Tibial artery (tissue), 4 donors: ENCODE data around the gene SREBF1.

Source experiments
- DNase-seq, 2 donors: peaks; one replicate each; pipeline ENCODE4 v3.0.0-alpha.2; 2019
- H3K27ac ChIP-seq, 2 donors: fragments of 200-600 bp; sonication (generic) in 1 of 2; 1 replicate in 1 of 2; 2 replicates in 1 of 2; pipeline ENCODE4 v1.5.1; 2018 to 2019; ENCODE audit warnings: mild to moderate bottlenecking in 1 of 2
- H3K27me3 ChIP-seq, 2 donors: fragments of 200-600 bp; sonication (generic) in 1 of 2; one replicate each; pipeline versions ENCODE4 v1.5.1 to v1.6.0; 2016 to 2019
- H3K36me3 ChIP-seq, 3 donors: fragments of 200-600 bp; sonication (generic) in 2 of 3; one replicate each; pipeline ENCODE4 v1.5.1; 2016 to 2019; ENCODE audit warnings: mild to moderate bottlenecking in 2 of 3
- H3K4me1 ChIP-seq, 4 donors: fragments of 200-600 bp; sonication (generic) in 2 of 4; 1 replicate in 3 of 4; 2 replicates in 1 of 4; pipeline ENCODE4 v1.5.1; 2016 to 2019
- H3K4me3 ChIP-seq, 2 donors: fragments of 200-600 bp; sonication (generic) in 1 of 2; 1 replicate in 1 of 2; 2 replicates in 1 of 2; pipeline ENCODE4 v1.5.1; 2018 to 2019; ENCODE audit warnings: mild to moderate bottlenecking in 2 of 2
- H3K9me3 ChIP-seq, 3 donors: fragments of 200-600 bp; sonication (generic) in 1 of 3; one replicate each; pipeline ENCODE4 v1.5.1; 2016 to 2019
- intact Hi-C: fragments of 100-400 bp; cut with DNase I; formaldehyde crosslinking; loops from one replicate; pipeline ENCODE4 v1.15.0; 2023; ENCODE audit warnings: low total_unique reads
- TF ChIP-seq, protein P1 (sequence below), 2 experiments: fragments of 200-600 bp in 1 of 2; fragments of 450-650 bp in 1 of 2; IDR thresholded peaks; one replicate each; pipeline ENCODE4 v1.5.1; 2017 to 2019; ENCODE audit warnings: antibody characterized with exemption in 2 of 2, mild to moderate bottlenecking in 1 of 2, moderate library complexity in 1 of 2

Gene SREBF1

DNA sequence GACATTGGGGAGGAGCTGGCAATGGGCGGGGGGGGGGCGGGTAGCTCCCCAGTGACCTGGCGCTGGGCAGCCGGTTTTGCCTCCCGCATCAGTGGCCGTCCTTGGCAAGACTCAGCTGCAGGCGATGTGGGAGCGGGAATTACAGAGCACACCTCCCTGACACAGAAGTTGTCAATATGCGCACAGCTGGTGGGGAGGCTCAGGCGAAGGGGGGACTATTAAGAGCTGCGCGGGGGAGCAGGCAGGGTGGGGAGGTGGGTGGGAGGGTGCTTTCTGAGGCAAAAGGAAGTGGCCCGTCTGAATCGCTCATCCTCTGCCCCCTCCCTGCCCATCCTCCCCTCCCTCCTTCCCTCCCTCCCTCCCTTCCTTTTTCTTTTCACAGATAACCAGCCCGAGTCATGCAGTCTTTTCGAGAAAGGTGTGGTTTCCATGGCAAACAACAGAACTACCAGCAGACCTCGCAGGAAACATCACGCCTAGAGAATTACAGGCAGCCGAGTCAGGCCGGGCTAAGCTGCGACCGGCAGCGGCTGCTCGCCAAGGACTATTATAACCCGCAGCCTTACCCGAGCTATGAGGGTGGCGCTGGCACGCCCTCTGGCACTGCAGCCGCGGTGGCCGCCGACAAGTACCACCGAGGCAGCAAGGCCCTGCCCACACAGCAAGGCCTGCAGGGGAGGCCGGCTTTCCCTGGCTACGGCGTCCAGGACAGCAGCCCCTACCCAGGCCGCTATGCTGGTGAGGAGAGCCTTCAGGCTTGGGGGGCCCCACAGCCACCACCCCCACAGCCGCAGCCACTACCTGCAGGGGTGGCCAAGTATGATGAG is 44.0 kb downstream of the SREBF1 start:
- Histone ChIP-seq H3K4me3 (no peak overlapping the region), H3K27me3 (no peaks in the 10 kb centered on the region), H3K36me3 (peaks cover 5 to 52% (median 35%) of the 10 kb centered on the region in 3 donors), H3K27ac (no peak overlapping the region), H3K4me1 (peaks cover 0 to 23% (median 0%) of the 10 kb centered on the region in 4 donors), H3K9me3 (no peaks in the 10 kb centered on the region)
- no peak for DNase-seq
- intact Hi-C loops: no loop called here
- TF ChIP-seq, protein P1, sequence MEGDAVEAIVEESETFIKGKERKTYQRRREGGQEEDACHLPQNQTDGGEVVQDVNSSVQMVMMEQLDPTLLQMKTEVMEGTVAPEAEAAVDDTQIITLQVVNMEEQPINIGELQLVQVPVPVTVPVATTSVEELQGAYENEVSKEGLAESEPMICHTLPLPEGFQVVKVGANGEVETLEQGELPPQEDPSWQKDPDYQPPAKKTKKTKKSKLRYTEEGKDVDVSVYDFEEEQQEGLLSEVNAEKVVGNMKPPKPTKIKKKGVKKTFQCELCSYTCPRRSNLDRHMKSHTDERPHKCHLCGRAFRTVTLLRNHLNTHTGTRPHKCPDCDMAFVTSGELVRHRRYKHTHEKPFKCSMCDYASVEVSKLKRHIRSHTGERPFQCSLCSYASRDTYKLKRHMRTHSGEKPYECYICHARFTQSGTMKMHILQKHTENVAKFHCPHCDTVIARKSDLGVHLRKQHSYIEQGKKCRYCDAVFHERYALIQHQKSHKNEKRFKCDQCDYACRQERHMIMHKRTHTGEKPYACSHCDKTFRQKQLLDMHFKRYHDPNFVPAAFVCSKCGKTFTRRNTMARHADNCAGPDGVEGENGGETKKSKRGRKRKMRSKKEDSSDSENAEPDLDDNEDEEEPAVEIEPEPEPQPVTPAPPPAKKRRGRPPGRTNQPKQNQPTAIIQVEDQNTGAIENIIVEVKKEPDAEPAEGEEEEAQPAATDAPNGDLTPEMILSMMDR (IDR thresholded peaks at IDR 0.05): no peak

DNA sequence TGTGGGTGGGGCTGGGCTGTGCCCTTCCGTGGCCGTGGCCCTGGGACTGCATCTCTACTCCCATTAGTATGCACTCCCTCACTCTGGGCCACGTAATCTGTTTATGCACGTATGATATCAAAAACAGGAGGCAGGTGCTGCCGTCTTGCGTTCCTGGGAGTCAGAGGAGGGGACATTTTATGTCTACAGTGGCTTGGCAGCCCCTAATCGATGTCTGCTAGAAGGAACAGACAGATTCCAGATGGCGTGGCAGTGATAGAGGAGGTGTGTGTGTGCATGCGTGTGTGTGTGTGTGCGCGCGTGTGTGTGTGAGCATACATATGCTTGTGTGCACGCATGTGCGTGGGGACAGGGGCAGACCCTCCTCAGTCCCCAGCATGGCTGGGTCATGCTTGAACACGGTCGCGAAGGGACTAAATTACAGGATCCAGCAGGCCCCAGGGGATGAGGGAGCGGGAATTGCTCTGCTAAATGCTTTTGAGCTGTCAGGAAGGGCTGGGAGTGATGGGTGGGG is 44.7 kb downstream of the SREBF1 start:
- Histone ChIP-seq H3K4me1 (peaks cover 0 to 23% (median 0%) of the 10 kb centered on the region in 4 donors), H3K9me3 (no peaks in the 10 kb centered on the region), H3K27me3 (no peaks in the 10 kb centered on the region), H3K4me3 (no peak overlapping the region), H3K27ac (no peak overlapping the region), H3K36me3 (peaks cover 5 to 45% (median 32%) of the 10 kb centered on the region in 3 donors)
- intact Hi-C loops: no loop called here
- TF ChIP-seq, protein P1 (IDR thresholded peaks at IDR 0.05): no peak
- DNase-seq: no peak

DNA sequence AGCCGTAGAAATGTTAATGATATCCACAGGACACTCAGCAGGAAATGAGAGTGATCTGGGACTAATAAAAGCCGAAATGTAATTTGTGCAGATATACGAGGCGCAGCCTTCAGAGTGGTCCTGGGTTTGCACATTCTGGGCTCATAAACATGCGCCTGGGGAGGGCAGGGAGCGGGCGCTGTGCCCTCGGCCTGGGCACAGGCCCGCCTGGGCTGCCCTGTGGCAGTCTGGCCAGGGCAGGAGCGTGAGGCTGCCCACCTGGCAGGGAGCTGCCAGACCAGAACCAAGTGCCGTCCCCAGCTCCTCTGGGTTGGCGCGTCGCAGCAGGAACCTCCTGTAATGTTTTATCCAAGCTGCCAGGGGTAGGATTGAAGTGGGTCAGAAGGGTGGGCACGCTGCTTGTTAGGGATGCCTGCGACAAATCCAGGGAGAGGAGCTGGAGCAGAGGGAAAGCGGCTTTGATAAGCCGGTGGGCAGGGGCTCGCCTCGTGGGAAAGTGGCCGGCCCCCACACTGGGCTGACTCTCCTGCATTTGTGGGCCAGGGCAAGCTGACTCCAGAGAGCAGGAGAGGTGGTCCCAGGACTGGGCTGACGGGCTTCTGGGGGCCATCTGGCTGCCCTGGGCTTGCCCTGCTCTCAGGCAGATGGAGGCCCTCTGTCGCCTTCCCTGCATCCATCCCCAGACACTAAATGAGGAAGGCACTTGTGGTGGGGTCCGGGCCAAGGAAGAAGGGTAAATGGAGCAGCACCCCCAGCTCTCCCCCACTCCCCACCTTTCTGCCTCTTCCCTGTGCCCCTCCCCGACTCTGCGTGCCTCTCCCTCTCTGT is 45.9 kb downstream of the SREBF1 start:
- Histone ChIP-seq H3K27ac (no peak overlapping the region), H3K4me3 (no peak overlapping the region), H3K9me3 (no peaks in the 10 kb centered on the region), H3K4me1 (peaks cover 0 to 23% (median 0%) of the 10 kb centered on the region in 4 donors), H3K27me3 (no peaks in the 10 kb centered on the region), H3K36me3 (peaks cover 1 to 33% (median 22%) of the 10 kb centered on the region in 3 donors)
- intact Hi-C loops: no loop called here
- TF ChIP-seq, protein P1 (IDR thresholded peaks at IDR 0.05): no peak
- DNase-seq: no peak

DNA sequence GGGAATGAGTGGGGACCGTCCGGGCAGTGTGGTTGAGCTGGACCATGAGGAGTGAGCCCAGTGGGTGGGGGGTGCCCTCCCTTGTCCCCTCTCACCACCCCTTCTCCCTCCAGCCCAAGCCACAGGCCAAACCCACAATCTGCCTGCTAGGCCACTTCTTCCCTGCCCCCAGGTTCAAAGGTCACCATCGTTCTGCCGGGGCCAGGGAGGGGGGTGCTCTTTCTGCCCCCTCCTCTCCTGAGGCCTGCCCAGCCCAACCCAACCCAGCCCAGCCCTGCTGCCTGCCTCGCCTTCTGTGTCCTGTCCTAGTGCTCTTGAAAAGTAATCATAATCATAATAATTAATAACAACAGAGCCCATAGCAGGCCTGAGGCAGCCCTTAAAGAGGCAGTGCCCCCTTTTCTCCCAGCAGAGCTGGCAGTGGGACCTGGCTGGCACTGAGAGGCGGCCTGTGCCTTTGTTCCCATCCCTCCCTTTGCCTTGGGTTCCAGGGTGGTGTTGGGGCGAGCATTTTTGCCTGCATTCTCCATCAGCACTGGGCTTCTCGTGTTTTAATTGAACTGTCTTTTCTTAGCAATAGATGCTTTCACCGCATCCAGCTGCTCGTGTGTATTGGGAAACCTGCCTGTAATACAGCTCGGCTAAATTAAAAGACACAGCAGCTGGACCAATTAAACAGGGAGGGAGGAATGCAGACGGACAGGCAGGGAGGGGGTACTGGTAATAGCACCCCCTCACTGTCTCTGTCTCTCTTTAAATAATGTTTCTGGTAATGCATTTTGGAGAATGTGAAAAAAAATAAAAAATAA is 46.8 kb downstream of the SREBF1 start:
- Histone ChIP-seq H3K4me1 (peaks cover 0 to 30% (median 0%) of the 10 kb centered on the region in 4 donors), H3K36me3 (peaks cover 0 to 25% (median 14%) of the 10 kb centered on the region in 3 donors), H3K9me3 (no peaks in the 10 kb centered on the region), H3K27ac (no peak overlapping the region), H3K27me3 (no peaks in the 10 kb centered on the region), H3K4me3 (no peak overlapping the region)
- TF ChIP-seq, protein P1 (IDR thresholded peaks at IDR 0.05): no peak
- intact Hi-C loops: loop anchor here (10.0 kb wide), 1 partner anchor 105 kb away; the partner anchor contains the start of gene RAI1
- no peak for DNase-seq

DNA sequence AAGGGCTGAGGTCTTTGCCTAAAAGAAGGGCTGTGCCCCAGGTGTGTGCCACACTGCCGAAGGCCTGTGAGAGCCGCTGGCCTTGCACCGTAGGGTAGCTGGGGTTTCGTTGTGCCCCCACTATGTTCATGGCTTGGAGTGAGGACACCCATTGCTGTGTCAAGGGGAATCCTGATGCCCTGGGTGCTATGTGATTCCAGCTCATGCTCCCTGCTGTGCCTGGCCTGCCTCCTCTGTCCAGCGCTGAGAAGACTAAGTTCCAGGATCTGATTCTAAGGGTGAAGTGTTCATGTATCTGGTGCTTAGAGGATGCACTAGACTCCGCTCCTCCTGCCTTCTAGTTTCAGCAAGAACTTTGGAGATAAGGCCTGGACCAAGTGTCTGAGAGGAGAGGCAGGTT is 47.4 kb downstream of the SREBF1 start:
- no peak overlapping the region for H3K27ac ChIP-seq
- H3K4me1 ChIP-seq: peaks cover under 1 to 36% (median 2%) of the 10 kb centered on the region in 4 donors
- intact Hi-C loops: loop anchor here (10.0 kb wide), 1 partner anchor 105 kb away; the partner anchor contains the start of gene RAI1
- TF ChIP-seq, protein P1 (IDR thresholded peaks at IDR 0.05): no peak
- H3K4me3 ChIP-seq: no peak overlapping the region
- no peaks in the 10 kb centered on the region for H3K27me3 ChIP-seq
- no peak for DNase-seq
- H3K9me3 ChIP-seq: no peaks in the 10 kb centered on the region
- peaks cover 0 to 18% (median 8%) of the 10 kb centered on the region in 3 donors for H3K36me3 ChIP-seq
